ENCODE measurements around the gene HCK.
"Not testable (repeated sequence)": the region's sequence is repeated elsewhere in the genome, so short reads cannot be mapped to it uniquely, and the experiment has no call there.

HCK gene

DNA sequence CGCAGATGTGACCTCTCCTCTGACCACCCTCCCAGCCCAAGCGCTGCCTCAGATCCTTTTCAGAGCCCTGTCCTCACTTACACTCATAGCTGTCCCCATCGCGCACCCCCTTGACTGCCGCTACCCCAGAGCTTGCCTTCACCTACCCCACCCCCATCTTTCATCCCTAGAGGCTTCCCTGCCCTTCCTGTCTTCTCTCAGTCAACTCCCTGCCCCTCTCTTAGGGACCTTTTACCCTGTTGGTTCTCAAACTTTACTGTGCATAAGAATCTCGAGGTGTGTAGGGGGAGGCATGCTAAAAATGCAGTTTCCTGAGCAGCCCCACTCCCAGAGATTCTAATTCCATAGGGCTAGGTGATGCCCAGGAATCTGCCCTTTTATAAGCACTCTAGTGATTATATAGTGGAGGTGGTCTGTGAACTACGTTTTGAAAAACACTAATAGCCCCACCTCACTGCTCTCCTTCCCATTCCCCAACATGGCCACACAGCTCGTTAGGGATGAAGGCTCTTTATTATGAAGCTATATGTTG is 58.2 kb downstream of the HCK start:
- no peak for FAIRE-seq

- FAIRE-seq, result no peak
These were observed 58.7 kb downstream of the HCK start for GRCh38 chr20:32110727-32111126.

DNA sequence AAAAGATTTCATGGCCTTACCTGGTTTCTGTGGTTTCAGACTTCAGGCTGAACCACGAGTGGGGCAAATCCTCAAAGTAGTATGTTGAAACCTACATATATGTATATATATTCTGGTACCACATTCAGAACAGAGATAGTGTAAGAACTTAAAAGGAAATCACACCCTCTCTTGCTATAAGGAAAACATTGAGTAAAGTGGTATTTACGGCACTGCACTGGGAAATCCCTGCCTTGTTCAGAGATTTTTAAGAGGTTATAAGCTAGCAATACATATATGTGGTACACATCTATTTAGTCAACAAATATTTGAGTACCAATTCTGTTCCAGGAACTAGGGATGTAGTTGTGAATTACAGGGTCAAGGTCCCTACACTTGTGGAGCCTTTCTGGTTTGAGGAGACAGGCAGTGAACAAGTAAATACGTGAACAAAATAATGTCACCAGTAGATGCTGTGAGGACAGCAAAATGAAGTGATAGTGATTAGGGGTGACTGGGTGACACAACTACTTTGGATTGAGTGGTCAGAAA is 59.2 kb downstream of the HCK start:
- FAIRE-seq, result no peak

- FAIRE-seq, result no peak
These were observed 59.7 kb downstream of the HCK start for GRCh38 chr20:32111753-32112152.

DNA sequence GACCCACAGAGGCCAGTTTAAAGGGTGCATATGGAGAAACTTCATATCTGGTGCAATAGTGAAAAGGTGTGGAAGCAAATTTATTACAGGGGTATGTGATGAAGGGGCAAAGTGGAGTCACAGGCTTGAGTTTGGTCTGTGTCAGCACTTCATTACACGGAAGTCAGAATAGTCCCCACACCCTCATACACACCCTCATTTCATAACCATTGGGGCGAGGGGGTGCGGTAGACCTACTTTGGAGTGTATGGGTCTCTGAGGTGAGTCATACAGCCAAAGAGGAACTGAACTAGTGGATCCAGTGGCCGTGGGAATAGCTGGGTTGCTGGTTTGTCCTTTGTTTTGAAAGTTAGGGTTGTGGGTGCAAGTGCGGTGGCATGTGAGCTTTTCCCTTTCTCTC is 60.8 kb downstream of the HCK start:
- FAIRE-seq, result no peak

- FAIRE-seq, result no peak
These were observed 61.7 kb downstream of the HCK start for GRCh38 chr20:32113591-32114260.

DNA sequence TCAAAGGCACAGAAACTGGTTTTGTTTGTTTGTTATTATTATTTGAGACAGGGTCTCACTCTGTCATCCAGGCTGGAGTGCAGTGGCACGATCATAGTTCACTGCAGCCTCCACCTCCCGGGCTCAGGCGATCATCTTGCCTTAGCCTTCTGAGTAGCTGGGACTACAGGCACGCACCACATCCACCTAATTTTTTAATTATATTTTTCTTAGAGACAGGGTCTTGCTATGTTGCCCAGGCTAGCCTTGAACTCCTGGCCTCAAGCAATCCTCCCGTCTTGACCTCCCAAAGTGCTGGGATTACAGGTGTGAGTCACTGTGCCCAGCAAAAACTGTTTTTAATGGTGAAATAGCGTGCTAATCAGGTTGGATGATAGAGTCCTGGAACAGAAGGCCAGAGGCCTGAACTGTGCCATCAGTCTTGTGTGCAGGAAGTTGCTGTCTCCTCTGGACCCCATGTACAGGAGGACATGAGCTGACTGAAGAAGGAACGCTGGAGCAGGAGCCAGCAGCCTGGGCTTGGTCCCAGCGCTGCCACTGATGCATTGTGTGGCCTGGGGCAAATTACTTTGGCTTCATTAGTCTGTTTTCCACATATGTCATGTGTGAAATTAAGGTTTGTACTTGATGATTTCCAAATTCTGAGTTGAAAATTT is 62.4 kb downstream of the HCK start:
- no peak for FAIRE-seq

DNA sequence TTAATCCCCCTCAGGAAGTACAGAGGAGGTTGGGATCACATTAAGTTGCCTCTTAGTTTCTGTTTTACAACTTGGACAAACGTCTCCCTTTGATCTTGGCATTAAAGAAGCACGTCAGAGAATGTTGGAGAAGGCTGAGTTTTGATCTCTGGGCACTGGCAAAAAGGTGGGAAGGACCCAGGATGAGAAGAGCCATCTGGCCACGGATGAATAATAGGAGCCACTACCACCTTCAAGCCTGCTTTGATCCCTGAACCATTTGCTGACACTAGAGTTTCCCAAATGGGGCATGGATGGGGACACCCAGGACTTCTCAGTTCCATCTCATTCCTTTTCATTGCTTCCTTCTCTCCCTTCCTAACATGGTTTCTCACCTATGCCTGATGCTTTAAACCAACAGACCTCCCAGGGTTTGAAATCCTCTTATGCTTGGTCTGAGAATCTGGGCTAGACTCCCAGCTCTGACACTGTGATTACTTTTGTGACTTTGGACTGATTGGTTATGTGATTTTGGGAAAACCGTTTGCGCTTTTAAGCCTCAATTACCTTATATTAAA is 63.2 kb downstream of the HCK start:
- no peak for FAIRE-seq

- no peak for FAIRE-seq
These were observed 64.1 kb downstream of the HCK start for GRCh38 chr20:32116079-32116521.

GRCh38 chr20:32116796-32117195 is 64.8 kb downstream of the HCK start:
- FAIRE-seq, result not testable (repeated sequence)

- not testable (repeated sequence) for FAIRE-seq
These were observed 66.4 kb downstream of the HCK start for GRCh38 chr20:32118427-32118826.

DNA sequence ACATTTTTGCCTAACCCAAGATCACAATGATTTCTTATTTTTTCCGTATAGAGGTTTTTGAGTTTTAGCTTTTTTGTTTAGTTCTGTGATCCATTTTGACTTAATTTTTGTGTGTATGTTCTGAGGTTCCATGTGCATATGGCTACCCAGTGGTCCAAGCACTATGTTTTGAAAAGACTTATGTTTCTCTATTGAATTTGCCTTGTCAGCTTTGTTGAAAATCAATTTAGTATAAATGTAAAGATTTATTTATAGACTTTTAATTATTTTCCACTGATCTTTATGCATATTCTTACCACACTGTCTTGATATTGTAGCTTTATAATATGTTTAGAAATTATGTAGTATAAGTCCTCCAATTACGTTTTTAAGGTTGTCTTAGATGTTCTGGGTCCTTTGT is 67.7 kb downstream of the HCK start:
- FAIRE-seq, result peak; percentile 34

DNA sequence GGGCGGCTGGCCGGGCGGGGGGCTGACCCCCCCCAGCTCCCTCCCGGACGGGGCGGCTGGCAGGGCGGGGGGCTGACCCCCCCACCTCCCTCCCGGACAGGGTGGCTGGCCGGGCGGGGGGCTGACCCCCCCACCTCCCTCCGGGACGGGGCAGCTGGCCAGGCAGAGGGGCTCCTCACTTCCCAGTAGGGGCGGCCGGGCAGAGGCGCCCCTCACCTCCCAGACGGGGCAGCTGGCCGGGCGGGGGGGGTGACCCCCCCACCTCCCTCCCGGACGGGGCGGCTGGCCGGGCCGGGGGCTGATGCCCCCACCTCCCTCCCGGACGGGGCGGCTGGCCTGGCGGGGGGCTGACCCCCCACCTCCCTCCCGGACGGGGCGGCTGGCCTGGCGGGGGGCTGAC is 69.9 kb downstream of the HCK start:
- not testable (repeated sequence) for FAIRE-seq

GRCh38 chr20:32123088-32123487 is 71.0 kb downstream of the HCK start:
- no peak for FAIRE-seq

DNA sequence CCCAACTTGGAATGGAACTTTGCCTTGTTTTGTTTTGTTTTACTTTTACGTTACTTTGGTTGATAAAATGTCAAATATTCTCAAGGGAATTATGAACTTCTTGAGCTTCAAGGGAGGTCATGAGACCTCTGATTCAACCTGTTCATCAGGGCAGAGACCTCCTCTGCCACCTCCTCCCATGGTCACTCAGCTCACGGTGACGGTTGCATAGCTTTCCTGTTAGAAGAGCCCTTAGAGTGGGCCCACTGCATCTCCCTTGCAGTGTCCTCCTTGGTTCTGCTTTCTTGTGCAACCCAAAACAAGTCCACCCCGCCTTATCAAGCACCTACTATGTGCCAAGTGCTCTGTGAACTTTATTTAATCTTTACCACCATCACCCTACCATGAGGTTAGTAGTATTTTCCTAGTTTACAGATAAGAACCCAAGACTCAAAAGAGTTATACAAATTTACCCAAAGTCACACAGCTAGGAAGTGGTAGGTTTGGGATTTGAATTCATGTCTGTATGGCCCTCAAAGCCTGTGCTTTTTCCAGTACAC is 72.9 kb downstream of the HCK start:
- no peak for FAIRE-seq

GRCh38 chr20:32125506-32125905 is 73.5 kb downstream of the HCK start:
- FAIRE-seq, result no peak

DNA sequence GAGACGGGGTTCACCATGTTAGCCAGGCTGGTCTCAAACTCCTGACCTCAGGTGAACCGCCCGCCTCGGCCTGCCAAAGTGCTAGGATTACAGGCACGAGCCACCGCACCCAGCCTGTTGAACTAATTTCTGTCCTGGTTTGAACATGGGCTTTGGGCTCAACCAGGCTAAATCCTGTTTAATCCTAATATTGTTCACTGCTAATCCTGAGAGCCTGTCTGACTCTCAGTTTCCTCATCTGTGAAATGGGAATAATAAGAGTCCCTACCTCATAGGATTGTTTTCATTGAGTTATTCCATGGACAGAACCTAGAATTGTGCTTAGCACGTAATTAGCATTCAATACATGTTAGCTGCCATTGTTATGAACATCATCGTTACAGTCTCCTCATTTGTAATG is 74.9 kb downstream of the HCK start:
- no peak for FAIRE-seq

GRCh38 chr20:32127347-32127746 is 75.3 kb downstream of the HCK start:
- FAIRE-seq, result no peak

- FAIRE-seq, result no peak
These were observed 76.1 kb downstream of the HCK start for GRCh38 chr20:32128167-32128566.

GRCh38 chr20:32129863-32130262 is 77.8 kb downstream of the HCK start:
- no peak for FAIRE-seq

DNA sequence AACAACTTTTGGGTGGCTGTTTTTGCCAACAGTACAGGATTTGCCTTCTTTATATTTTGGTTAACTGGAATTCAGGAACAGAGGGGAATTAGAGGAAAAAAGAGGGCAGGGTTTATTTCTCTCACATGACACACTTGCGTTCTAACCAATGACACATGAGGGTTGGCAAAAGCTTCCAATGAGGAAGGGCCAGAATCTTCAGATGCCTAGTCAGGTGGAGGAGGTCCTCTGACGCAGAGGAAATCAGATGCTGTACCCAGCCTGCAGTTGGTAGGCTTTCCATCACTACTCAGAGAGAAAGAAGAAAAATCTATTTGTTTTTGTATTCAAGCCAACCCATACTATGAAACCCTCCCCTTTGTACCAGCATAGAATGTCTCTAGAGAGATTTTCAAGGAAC is 78.3 kb downstream of the HCK start:
- FAIRE-seq, result no peak

- FAIRE-seq, result no peak
These were observed 78.9 kb downstream of the HCK start for GRCh38 chr20:32130965-32131364.

- FAIRE-seq, result no peak
These were observed 81.0 kb downstream of the HCK start for GRCh38 chr20:32132911-32133549.

Data from G401.6 (cell line).